Measurements from ENCODE around the gene CCDC136.

DNA sequence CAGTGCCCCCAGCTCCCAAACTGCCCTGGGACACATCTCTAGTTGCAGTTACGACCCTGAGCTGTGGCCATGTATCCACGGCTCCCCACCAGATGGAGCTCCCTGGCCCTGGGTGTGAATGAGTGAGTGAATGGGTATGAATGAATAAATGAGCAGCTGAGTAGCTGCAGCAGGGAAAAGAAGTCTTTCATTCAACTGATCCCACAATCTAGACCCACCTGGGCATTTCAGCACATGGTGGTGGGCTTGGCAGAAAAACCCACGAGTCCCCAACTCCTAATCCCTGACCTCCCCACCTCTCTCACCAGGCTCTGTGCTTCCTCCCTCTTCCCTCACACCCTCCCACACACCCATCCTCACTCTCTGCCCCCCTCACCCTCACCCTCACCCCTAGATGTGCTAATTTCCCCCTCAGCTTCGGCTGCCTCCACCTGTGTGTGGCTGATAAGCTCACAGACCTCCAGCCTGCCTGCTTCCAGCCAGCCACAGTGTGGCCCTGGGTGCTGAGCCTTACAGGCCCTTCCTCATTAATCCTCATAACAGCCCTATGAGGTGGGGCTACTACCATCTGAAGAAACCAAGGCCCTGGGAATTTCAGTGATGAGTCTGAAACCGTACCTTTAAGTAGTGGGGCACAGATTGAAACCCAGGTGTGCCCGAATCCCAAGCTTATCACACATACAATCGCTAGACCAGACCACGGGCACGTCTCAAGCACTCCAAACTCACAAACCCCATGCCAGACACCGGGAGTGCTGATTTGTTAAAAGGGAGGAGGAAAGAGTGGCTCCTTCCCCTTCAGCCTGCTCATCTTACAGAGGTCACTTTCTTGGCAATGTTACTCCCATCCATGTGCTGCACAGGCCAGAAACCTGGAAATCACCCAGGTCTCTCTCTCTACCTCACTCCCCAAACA is 68.6 kb downstream of the CCDC136 start:
- TF ChIP-seq, protein P1, sequence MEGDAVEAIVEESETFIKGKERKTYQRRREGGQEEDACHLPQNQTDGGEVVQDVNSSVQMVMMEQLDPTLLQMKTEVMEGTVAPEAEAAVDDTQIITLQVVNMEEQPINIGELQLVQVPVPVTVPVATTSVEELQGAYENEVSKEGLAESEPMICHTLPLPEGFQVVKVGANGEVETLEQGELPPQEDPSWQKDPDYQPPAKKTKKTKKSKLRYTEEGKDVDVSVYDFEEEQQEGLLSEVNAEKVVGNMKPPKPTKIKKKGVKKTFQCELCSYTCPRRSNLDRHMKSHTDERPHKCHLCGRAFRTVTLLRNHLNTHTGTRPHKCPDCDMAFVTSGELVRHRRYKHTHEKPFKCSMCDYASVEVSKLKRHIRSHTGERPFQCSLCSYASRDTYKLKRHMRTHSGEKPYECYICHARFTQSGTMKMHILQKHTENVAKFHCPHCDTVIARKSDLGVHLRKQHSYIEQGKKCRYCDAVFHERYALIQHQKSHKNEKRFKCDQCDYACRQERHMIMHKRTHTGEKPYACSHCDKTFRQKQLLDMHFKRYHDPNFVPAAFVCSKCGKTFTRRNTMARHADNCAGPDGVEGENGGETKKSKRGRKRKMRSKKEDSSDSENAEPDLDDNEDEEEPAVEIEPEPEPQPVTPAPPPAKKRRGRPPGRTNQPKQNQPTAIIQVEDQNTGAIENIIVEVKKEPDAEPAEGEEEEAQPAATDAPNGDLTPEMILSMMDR (IDR thresholded peaks at IDR 0.05 in 8 of 11, conservative IDR thresholded peaks at IDR 0.05 in 3 of 11), result no peak
- no peak for TF ChIP-seq POLR2A (IDR thresholded peaks at IDR 0.05)
- TF ChIP-seq POLR2AphosphoS5 (IDR thresholded peaks at IDR 0.05), result no peak
